Measurements from ENCODE around the gene FAM136A. TPM values are rescaled to one million over a fixed set of nuclear protein-coding genes. Genes with fewer than 3 reads are reported as not detected.

Gene FAM136A
- total and polyA plus RNA-seq, 10 of the 15 experiments (the other 5 are each of a cell fraction or from before 2014, with no cell fraction given) = 69.3 to 173 (median 107) TPM

- Histone ChIP-seq H3K27ac (ENCODE audit: control insufficient read depth, insufficient read depth) (no peak overlapping the region), H2AFZ (ENCODE audit: control insufficient read depth, low read depth, low read length) (no peak overlapping the region), H3K4me3 (no peak overlapping the region), H3K79me2 (ENCODE audit: control insufficient read depth, insufficient read depth, low read length) (peaks cover 26% of the 10 kb centered on the region), H3K9me3 (replicated peaks; ENCODE audit: control insufficient read depth, insufficient read depth, low read length) (no peaks in the 10 kb centered on the region), H4K20me1 (ENCODE audit: control insufficient read depth, insufficient read depth) (peaks cover 7% of the 10 kb centered on the region; the same call in 1 of the 2 replicates), H3K27me3 (replicated peaks in 1 of 2; ENCODE audit: control insufficient read depth in 2 of 2, insufficient read depth in 2 of 2, low read length in 1 of 2) (no peaks in the 10 kb centered on the region), H3K4me2 (ENCODE audit: control insufficient read depth, insufficient read depth) (no peak overlapping the region), H3K36me3 (ENCODE audit: control insufficient read depth in 2 of 2, insufficient read depth in 2 of 2, low read length in 1 of 2) (peaks cover 7 to 30% of the 10 kb centered on the region in 2 experiments), H3K9ac (ENCODE audit: control insufficient read depth, insufficient read depth, low read length) (no peak overlapping the region), H3K4me1 (ENCODE audit: control insufficient read depth, insufficient read depth, low read length) (no peaks in the 10 kb centered on the region)
- no peak for TF ChIP-seq SP1 (IDR thresholded peaks at IDR 0.05; ENCODE audit: low read depth, low read length)
- TF ChIP-seq POU2F2 (IDR thresholded peaks at IDR 0.05; ENCODE audit: borderline replicate concordance, low read depth, low read length) = no peak
- TF ChIP-seq SMARCA5 (IDR thresholded peaks at IDR 0.05) = no peak
- TF ChIP-seq USF1 (IDR thresholded peaks at IDR 0.05; ENCODE audit: borderline replicate concordance, extremely low read length, insufficient read depth, low read depth, low read length) = no peak
- no peak for TF ChIP-seq FOS (IDR thresholded peaks at IDR 0.05; ENCODE audit: borderline replicate concordance, extremely low read depth, insufficient read length)
- TF ChIP-seq PAX8 (IDR thresholded peaks at IDR 0.05) = no peak
- no peak for TF ChIP-seq KDM1A (IDR thresholded peaks at IDR 0.05; ENCODE audit: borderline replicate concordance)
- no peak for TF ChIP-seq CEBPB (IDR thresholded peaks at IDR 0.05; ENCODE audit: borderline replicate concordance in 1 of 2, low read depth in 2 of 2, low read length in 2 of 2)
- TF ChIP-seq CHD4 (IDR thresholded peaks at IDR 0.05) = no peak
- TF ChIP-seq SMAD5 (IDR thresholded peaks at IDR 0.05; ENCODE audit: low read depth) = no peak
- TF ChIP-seq KLF5 (IDR thresholded peaks at IDR 0.05; ENCODE audit: partially characterized antibody) = no peak
- TF ChIP-seq FOXK2 (IDR thresholded peaks at IDR 0.05) = no peak
- TF ChIP-seq STAT1 (conservative IDR thresholded peaks at IDR 0.05) = no peak
- no peak for TF ChIP-seq BCL11A (IDR thresholded peaks at IDR 0.05; ENCODE audit: low read depth, low read length)
- no peak for TF ChIP-seq YBX1 (IDR thresholded peaks at IDR 0.05)
- TF ChIP-seq NFYA (IDR thresholded peaks at IDR 0.05; ENCODE audit: borderline replicate concordance, low read depth, low read length) = no peak
- ChIA-PET POLR2A (interaction anchor here (1.4 kb wide), 1 partner anchor 10 kb away, joined by 8 read pairs; the partner anchor contains the start of gene SNRPG), RAD21 (ENCODE audit: unreplicated experiment) (interaction anchor here (0.7 to 1.5 kb wide), 2 partner anchors 8 to 371 kb away, joined by 3 to 5 read pairs; no protein-coding TSS in a partner anchor), SMC1A (ENCODE audit: uncharacterized antibody, unreplicated experiment) (interaction anchor here (0.9 kb wide), 2 partner anchors 13 to 62 kb away, joined by 3 read pairs; no protein-coding TSS in a partner anchor), CTCF (interaction anchor here (0.8 to 1.6 kb wide), 4 partner anchors 9 to 372 kb away, joined by 3 to 5 read pairs (median 4); partner anchors contain the start of gene SNRPG)
- WGBS (ENCODE audit: insufficient coverage, insufficient replicate concordance, low lambda C conversion rate, missing lambda C conversion rate) = 97% methylated on average over 5 of the region's 5 CpGs
- DNase-seq (ENCODE audit: low read depth, low spot score) (no peak), FAIRE-seq (no peak), ATAC-seq (no peak; the same call in 1 of the 3 replicates)
- in situ Hi-C loops (cut with MboI) = no loop called here
- intact Hi-C loops (cut with micrococcal nuclease; ENCODE audit: unreplicated experiment) = no loop called here
- BruUV-seq (replicated peaks) = no TSS peak
Measured at GRCh38 chr2:70283500-70284191, 18.2 kb downstream of the FAM136A start.
